ENCODE results near the gene CACNA1S.

DNA sequence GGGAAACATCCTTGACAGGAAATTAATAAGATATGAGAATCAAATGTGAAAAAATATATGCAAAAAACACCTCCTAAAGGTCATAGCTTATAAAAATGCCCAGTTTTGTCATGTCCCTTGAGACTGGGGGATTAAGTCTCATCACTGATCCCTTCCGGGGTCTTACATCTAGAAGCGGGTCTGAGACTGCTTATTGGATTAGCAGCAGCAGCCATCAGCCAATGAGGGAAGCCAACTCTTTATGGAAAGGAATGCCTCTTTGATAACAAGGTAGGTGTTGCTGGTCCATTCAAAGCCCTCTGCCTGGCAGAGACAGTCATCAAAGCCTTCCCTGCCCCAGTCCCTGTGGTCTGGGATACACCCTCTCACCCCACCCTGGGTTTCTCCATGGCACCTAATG is 3.9 kb upstream of the CACNA1S start:
- TF ChIP-seq, protein P1, sequence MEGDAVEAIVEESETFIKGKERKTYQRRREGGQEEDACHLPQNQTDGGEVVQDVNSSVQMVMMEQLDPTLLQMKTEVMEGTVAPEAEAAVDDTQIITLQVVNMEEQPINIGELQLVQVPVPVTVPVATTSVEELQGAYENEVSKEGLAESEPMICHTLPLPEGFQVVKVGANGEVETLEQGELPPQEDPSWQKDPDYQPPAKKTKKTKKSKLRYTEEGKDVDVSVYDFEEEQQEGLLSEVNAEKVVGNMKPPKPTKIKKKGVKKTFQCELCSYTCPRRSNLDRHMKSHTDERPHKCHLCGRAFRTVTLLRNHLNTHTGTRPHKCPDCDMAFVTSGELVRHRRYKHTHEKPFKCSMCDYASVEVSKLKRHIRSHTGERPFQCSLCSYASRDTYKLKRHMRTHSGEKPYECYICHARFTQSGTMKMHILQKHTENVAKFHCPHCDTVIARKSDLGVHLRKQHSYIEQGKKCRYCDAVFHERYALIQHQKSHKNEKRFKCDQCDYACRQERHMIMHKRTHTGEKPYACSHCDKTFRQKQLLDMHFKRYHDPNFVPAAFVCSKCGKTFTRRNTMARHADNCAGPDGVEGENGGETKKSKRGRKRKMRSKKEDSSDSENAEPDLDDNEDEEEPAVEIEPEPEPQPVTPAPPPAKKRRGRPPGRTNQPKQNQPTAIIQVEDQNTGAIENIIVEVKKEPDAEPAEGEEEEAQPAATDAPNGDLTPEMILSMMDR (IDR thresholded peaks at IDR 0.05): no peak
- no peak for TF ChIP-seq EP300 (IDR thresholded peaks at IDR 0.05)

Measured in gastroesophageal sphincter (tissue), 3 donors.